NCI-H1417 (cell line): ENCODE results near the gene NIBAN1.
"Not testable (repeated sequence)": the region's sequence is repeated elsewhere in the genome, so short reads cannot be mapped to it uniquely, and the experiment has no call there.

ENCODE experiments used
- DNase-seq, 3 experiments: peaks; one replicate each; lab custom pipeline; 2025; lab: John Stamatoyannopoulos, UW

NIBAN1 gene

GRCh38 chr1:184973272-184974055, 844 bp downstream of the NIBAN1 start:
- DNase-seq, result peak; percentile 65 to 79 (median 76)

GRCh38 chr1:184972315-184973055, 1.8 kb downstream of the NIBAN1 start:
- DNase-seq, result no peak

GRCh38 chr1:184971522-184972265, 2.6 kb downstream of the NIBAN1 start:
- DNase-seq, result no peak

GRCh38 chr1:184970691-184971161, 3.6 kb downstream of the NIBAN1 start:
- no peak for DNase-seq

- no peak for DNase-seq
Measured at GRCh38 chr1:184966989-184967388, 7.3 kb downstream of the NIBAN1 start.

- DNase-seq, result no peak
Measured at GRCh38 chr1:184965944-184966860, 8.1 kb downstream of the NIBAN1 start.

GRCh38 chr1:184965439-184965838, 8.9 kb downstream of the NIBAN1 start:
- DNase-seq, result no peak

- no peak for DNase-seq
Measured at GRCh38 chr1:184959626-184960025, 14.7 kb downstream of the NIBAN1 start.

GRCh38 chr1:184958554-184959353, 15.6 kb downstream of the NIBAN1 start:
- no peak for DNase-seq

- not testable (repeated sequence) for DNase-seq
Measured at GRCh38 chr1:184957901-184958300, 16.4 kb downstream of the NIBAN1 start.

GRCh38 chr1:184956999-184957700, 17.2 kb downstream of the NIBAN1 start:
- DNase-seq, result peak in 2 of 3 experiments; percentile 20 to 81

GRCh38 chr1:184954232-184954995, 19.9 kb downstream of the NIBAN1 start:
- DNase-seq, result no peak

- DNase-seq, result no peak
Measured at GRCh38 chr1:184953600-184954219, 20.6 kb downstream of the NIBAN1 start.

GRCh38 chr1:184952428-184952827, 21.9 kb downstream of the NIBAN1 start:
- DNase-seq, result no peak

- no peak for DNase-seq
Measured at GRCh38 chr1:184951788-184952187, 22.5 kb downstream of the NIBAN1 start.

- no peak for DNase-seq
Measured at GRCh38 chr1:184950906-184951305, 23.4 kb downstream of the NIBAN1 start.

- peak in 1 of 3 experiments; percentile 70 for DNase-seq
Measured at GRCh38 chr1:184950227-184950626, 24.1 kb downstream of the NIBAN1 start.

GRCh38 chr1:184947497-184948256, 26.6 kb downstream of the NIBAN1 start:
- DNase-seq, result no peak
